ENCODE measurements around the gene MMP13.
"Not testable (repeated sequence)": the region's sequence is repeated elsewhere in the genome, so short reads cannot be mapped to it uniquely, and the experiment has no call there.

The MMP13 gene

GRCh38 chr11:102935514-102935913 lies 20.0 kb downstream of the MMP13 start:
- no peak for DNase-seq

GRCh38 chr11:102934735-102935134 lies 20.8 kb downstream of the MMP13 start:
- DNase-seq, result no peak

GRCh38 chr11:102933627-102934026 lies 21.9 kb downstream of the MMP13 start:
- no peak for DNase-seq

- DNase-seq, result no peak
Observed at GRCh38 chr11:102932678-102933077, 22.9 kb downstream of the MMP13 start.

GRCh38 chr11:102930451-102930850 lies 25.1 kb downstream of the MMP13 start:
- no peak for DNase-seq

- no peak for DNase-seq
Observed at GRCh38 chr11:102929972-102930371, 25.6 kb downstream of the MMP13 start.

- no peak for DNase-seq
Observed at GRCh38 chr11:102929166-102929565, 26.4 kb downstream of the MMP13 start.

GRCh38 chr11:102928247-102928646 lies 27.3 kb downstream of the MMP13 start:
- no peak for DNase-seq

GRCh38 chr11:102927624-102927990 lies 27.9 kb downstream of the MMP13 start:
- DNase-seq, result no peak

- DNase-seq, result no peak
Observed at GRCh38 chr11:102926961-102927623, 28.4 kb downstream of the MMP13 start.

- no peak for DNase-seq
Observed at GRCh38 chr11:102926517-102926916, 29.0 kb downstream of the MMP13 start.

- no peak for DNase-seq
Observed at GRCh38 chr11:102925988-102926387, 29.5 kb downstream of the MMP13 start.

- no peak for DNase-seq
Observed at GRCh38 chr11:102924851-102925380, 30.6 kb downstream of the MMP13 start.

- DNase-seq, result no peak
Observed at GRCh38 chr11:102921587-102922220, 33.8 kb downstream of the MMP13 start.

GRCh38 chr11:102920118-102920684 lies 35.3 kb downstream of the MMP13 start:
- DNase-seq, result no peak

- no peak for DNase-seq
Observed at GRCh38 chr11:102915044-102915375, 40.5 kb downstream of the MMP13 start.

- no peak for DNase-seq
Observed at GRCh38 chr11:102914238-102915043, 41.1 kb downstream of the MMP13 start.

GRCh38 chr11:102912482-102912830 lies 43.1 kb downstream of the MMP13 start:
- no peak for DNase-seq

GRCh38 chr11:102911758-102912481 lies 43.6 kb downstream of the MMP13 start:
- DNase-seq, result no peak

GRCh38 chr11:102905848-102906247 lies 49.7 kb downstream of the MMP13 start:
- not testable (repeated sequence) for DNase-seq

- DNase-seq, result not testable (repeated sequence)
Observed at GRCh38 chr11:102903895-102904294, 51.6 kb downstream of the MMP13 start.

GRCh38 chr11:102900346-102900745 lies 55.2 kb downstream of the MMP13 start:
- DNase-seq, result no peak

Data from right hindlimb (tissue), 1 donor.